IMR-90 (cell line): ENCODE results near the gene BTBD10. TPM values are rescaled to one million over a fixed set of nuclear protein-coding genes. Genes with fewer than 3 reads are reported as not detected.

ENCODE experiments used
- ATAC-seq: fragments of 200-7000 bp; cut with Tn5 transposase; 2 replicates; pipeline ENCODE4 v1.9.1; 2020; ENCODE audit warnings: low read depth, mild to moderate bottlenecking, moderate library complexity
- BruUV-seq: library from RNA; stranded (reverse); fragments of 400-500 nt; replicated peaks from 2 replicates; lab custom pipeline; 2021; lab: Mats Ljungman, UMichigan
- CTCF ChIA-PET: fragments of 300-600 bp; formaldehyde crosslinking; extraction: SDS; loops from one replicate; lab custom pipeline; 2021; ENCODE audit warnings: antibody characterized with exemption; lab: Yijun Ruan, JAX
- POLR2A ChIA-PET: fragments of 300-600 bp; sonication (Branson Sonifier 250); formaldehyde crosslinking; loops from one replicate; lab custom pipeline; 2022; ENCODE audit warnings: antibody characterized with exemption; ENCODE audit not compliant: unreplicated experiment; lab: Charles Lee
- DNase-seq: peaks from one replicate; pipeline ENCODE4 v3.0.0; 2013
- H2AFZ ChIP-seq: replicated peaks from 2 replicates; pipeline ENCODE3; 2013; ENCODE audit warnings: low read length, mild to moderate bottlenecking; ENCODE audit not compliant: poor library complexity
- H2AK5ac ChIP-seq: 2 replicates; pipeline ENCODE4 v1.6.1; 2013; ENCODE audit warnings: low read depth, low read length, inconsistent platforms
- H2AK9ac ChIP-seq: replicated peaks from 2 replicates; pipeline ENCODE3; 2013; ENCODE audit warnings: mild to moderate bottlenecking, low read depth, low read length, moderate library complexity; ENCODE audit not compliant: poor library complexity
- H2BK120ac ChIP-seq: 2 replicates; pipeline ENCODE4 v1.6.1; 2013; ENCODE audit warnings: low read depth, low read length, inconsistent platforms
- H2BK15ac ChIP-seq: 3 replicates; pipeline ENCODE4 v1.6.1; 2013; ENCODE audit warnings: low read depth, low read length, inconsistent platforms
- H2BK20ac ChIP-seq: 2 replicates; pipeline ENCODE4 v1.6.1; 2013; ENCODE audit warnings: low read depth, mild to moderate bottlenecking, inconsistent platforms, low read length, moderate library complexity
- H2BK5ac ChIP-seq: 2 replicates; pipeline ENCODE4 v1.6.1; 2013; ENCODE audit warnings: mild to moderate bottlenecking, low read depth, low read length, inconsistent platforms; ENCODE audit not compliant: poor library complexity, severe bottlenecking
- H3K14ac ChIP-seq: replicated peaks from 2 replicates; pipeline ENCODE4 v1.6.1; 2013; ENCODE audit warnings: low read depth, low read length, inconsistent platforms
- H3K18ac ChIP-seq: 2 replicates; pipeline ENCODE4 v1.6.1; 2013; ENCODE audit warnings: low read depth, low read length, control low read depth
- H3K23ac ChIP-seq: 2 replicates; pipeline ENCODE4 v1.6.1; 2013; ENCODE audit warnings: low read depth, low read length, inconsistent platforms
- H3K27ac ChIP-seq: 2 replicates; pipeline ENCODE4 v1.5.1; 2013; ENCODE audit warnings: mild to moderate bottlenecking, control low read depth, low read length; ENCODE audit not compliant: insufficient read depth
- H3K27me3 ChIP-seq: 2 replicates; pipeline ENCODE4 v1.6.1; 2013; ENCODE audit warnings: low read length; ENCODE audit not compliant: control insufficient read depth, insufficient read depth
- H3K36me3 ChIP-seq: 2 replicates; pipeline ENCODE4 v1.6.1; 2013; ENCODE audit warnings: low read length, mixed read lengths; ENCODE audit not compliant: control insufficient read depth, insufficient read depth
- H3K4ac ChIP-seq: 2 replicates; pipeline ENCODE4 v1.6.1; 2013; ENCODE audit warnings: low read depth, low read length, inconsistent platforms
- H3K4me1 ChIP-seq: 2 replicates; pipeline ENCODE4 v1.6.1; 2013; ENCODE audit warnings: low read length, mixed read lengths; ENCODE audit not compliant: control insufficient read depth, insufficient read depth
- H3K4me2 ChIP-seq: 2 replicates; pipeline ENCODE4 v1.6.1; 2013; ENCODE audit warnings: low read depth, mild to moderate bottlenecking, control low read depth, low read length, moderate library complexity
- H3K4me3 ChIP-seq: 2 replicates; pipeline ENCODE4 v1.5.1; 2013; ENCODE audit warnings: low read depth, mild to moderate bottlenecking, control low read depth, low read length, moderate library complexity; ENCODE audit not compliant: insufficient read depth
- H3K56ac ChIP-seq: 2 replicates; pipeline ENCODE4 v1.6.1; 2013; ENCODE audit warnings: low read length, inconsistent platforms; ENCODE audit not compliant: insufficient read depth; ENCODE audit errors: extremely low read depth
- H3K79me1 ChIP-seq, 2 experiments: 2 replicates each; pipeline ENCODE4 v1.6.1; 2013; ENCODE audit warnings: low read length in 2 of 2, inconsistent platforms in 1 of 2, low read depth in 1 of 2
- H3K9ac ChIP-seq: 2 replicates; pipeline ENCODE4 v1.6.1; 2013; ENCODE audit warnings: low read depth, low read length, control low read depth
- H3K9me1 ChIP-seq: 2 replicates; pipeline ENCODE4 v1.6.1; 2013; ENCODE audit warnings: low read length, inconsistent platforms; ENCODE audit not compliant: insufficient read depth
- H3K9me3 ChIP-seq: 2 replicates; pipeline ENCODE4 v1.6.1; 2013; ENCODE audit warnings: low read length; ENCODE audit not compliant: control insufficient read depth, insufficient read depth
- H4K20me1 ChIP-seq: 2 replicates; pipeline ENCODE4 v1.6.1; 2013; ENCODE audit warnings: low read length, inconsistent platforms; ENCODE audit not compliant: insufficient read depth
- H4K5ac ChIP-seq: 2 replicates; pipeline ENCODE4 v1.6.1; 2013; ENCODE audit warnings: mild to moderate bottlenecking, low read depth, low read length, control low read depth
- H4K8ac ChIP-seq, 2 experiments: 2 replicates each; pipeline ENCODE4 v1.6.1; 2013; ENCODE audit warnings: low read depth in 2 of 2, low read length in 2 of 2, control low read depth in 1 of 2, inconsistent platforms in 1 of 2
- H4K91ac ChIP-seq: 2 replicates; pipeline ENCODE4 v1.6.1; 2013; ENCODE audit warnings: low read depth, low read length, inconsistent platforms; ENCODE audit not compliant: insufficient read depth
- MAZ ChIP-seq: IDR thresholded peaks from 2 replicates; pipeline ENCODE4 v1.6.1; 2012; ENCODE audit warnings: low read depth, mild to moderate bottlenecking, low read length, improper control_type of control experiment, moderate library complexity, borderline replicate concordance
- WGBS, 2 experiments: methylation state at CpG; one replicate each; pipeline versions ENCODE4 v1.1.5 to v1.1.7; 2013; ENCODE audit warnings: missing lambda C conversion rate in 2 of 2; ENCODE audit not compliant: insufficient read length in 1 of 2; ENCODE audit errors: extremely low coverage in 2 of 2; 5-methylcytosine and 5-hydroxymethylcytosine counted together
- dilution Hi-C: fragments of 300-500 bp; cut with HindIII; formaldehyde crosslinking; loops from one replicate; pipeline ENCODE4 v1.14.3; 2018; ENCODE audit warnings: low sequenced_read_pairs; ENCODE audit not compliant: unreplicated experiment
- in situ Hi-C: fragments of 300-500 bp; cut with MboI; formaldehyde crosslinking; loops from 3 replicates; pipeline ENCODE4 v1.14.3; 2019; ENCODE audit warnings: low sequenced_read_pairs, inconsistent platforms, mixed read lengths
- intact Hi-C: fragments of 100-400 bp; cut with micrococcal nuclease; formaldehyde crosslinking; loops from 2 replicates; pipeline ENCODE4 v1.10.0; 2022
- polyA plus RNA-seq, 3 experiments: library from polyadenylated mRNA; depleted of rRNA; stranded (reverse); fragments of >200 nt; gene quantifications; 2 replicates each; pipeline ENCODE4 v1.2.3, GENCODE V29; 2012; ENCODE audit warnings: low replicate concordance in 1 of 3
- total RNA-seq: library from RNA; depleted of rRNA; stranded (reverse); fragments of >200 nt; gene quantifications from 2 replicates; pipeline ENCODE4 v1.2.3, GENCODE V29; 2012
- TF ChIP-seq, protein P1 (sequence below): fragments of 150-350 bp; IDR thresholded peaks from 2 replicates; pipeline ENCODE4 v1.6.1; 2017; ENCODE audit warnings: mild to moderate bottlenecking, antibody characterized with exemption, low read length, low read depth
- TF ChIP-seq, protein P2 (sequence below): conservative IDR thresholded peaks from 2 replicates; pipeline ENCODE4 v1.5.1; 2012; ENCODE audit warnings: mild to moderate bottlenecking, low read depth, low read length, improper control_type of control experiment

The BTBD10 gene
- total and polyA plus RNA-seq, 2 of the 4 experiments (the other 2 are of a cell fraction) = 32.5 to 59.9 TPM

DNA sequence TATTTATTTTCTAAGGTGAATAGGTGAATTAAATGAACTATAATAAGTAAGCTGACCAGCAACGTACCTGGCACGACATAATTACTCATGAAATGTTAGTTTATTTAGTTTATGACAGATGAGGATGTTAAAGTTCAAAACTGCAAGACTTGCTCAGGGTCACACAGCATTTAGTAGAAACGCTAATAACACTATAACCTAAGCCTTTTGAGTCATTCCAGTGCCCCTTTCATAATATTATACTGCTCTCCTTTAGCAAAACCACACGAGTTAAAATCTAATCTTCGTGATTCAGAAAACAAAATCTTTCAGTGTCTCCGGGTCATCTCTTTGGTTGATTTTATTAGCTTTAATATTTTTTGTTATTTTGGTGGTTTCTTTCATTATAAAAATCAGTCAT, 39.6 kb downstream of the BTBD10 start:
- no peak for ATAC-seq
- DNase-seq = no peak
- CTCF ChIA-PET = no interaction called here

More for the DNA sequence above, 39.6 kb downstream of the BTBD10 start:
- Histone ChIP-seq H2AK9ac (no peak overlapping the region), H3K4me1 (no peaks in the 10 kb centered on the region), H3K79me1 (peaks cover 17 to 35% of the 10 kb centered on the region in 2 experiments), H4K91ac (no peak overlapping the region), H3K14ac (no peak overlapping the region), H2AFZ (no peak overlapping the region), H3K4me2 (no peak overlapping the region), H3K27me3 (no peaks in the 10 kb centered on the region), H2AK5ac (no peak overlapping the region), H3K4ac (no peak overlapping the region), H3K18ac (no peak overlapping the region), H3K9ac (no peak overlapping the region), H4K20me1 (peaks cover 8% of the 10 kb centered on the region; the same call in 1 of the 2 replicates), H3K23ac (no peak overlapping the region), H4K8ac (no peak overlapping the region), H2BK15ac (no peak overlapping the region), H3K56ac (no peak overlapping the region), H4K5ac (no peak overlapping the region), H3K4me3 (no peak overlapping the region), H3K9me1 (no peaks in the 10 kb centered on the region), H2BK20ac (no peak overlapping the region), H3K9me3 (0 out of 2 replicates have a peak, but pooled peaks cover 2% of the 10 kb centered on the region), H3K36me3 (peaks cover 2% of the 10 kb centered on the region; the same call in 1 of the 2 replicates), H2BK120ac (no peak overlapping the region), H3K27ac (no peak overlapping the region), H2BK5ac (no peak overlapping the region)
- in situ Hi-C loops = no loop called here
- intact Hi-C loops = no loop called here
- BruUV-seq = no TSS peak
- dilution Hi-C loops = no loop called here
- POLR2A ChIA-PET = no interaction called here
- WGBS, 2 experiments = no CpG with 5 or more reads among the region's 6 CpGs
- TF ChIP-seq, protein P1, sequence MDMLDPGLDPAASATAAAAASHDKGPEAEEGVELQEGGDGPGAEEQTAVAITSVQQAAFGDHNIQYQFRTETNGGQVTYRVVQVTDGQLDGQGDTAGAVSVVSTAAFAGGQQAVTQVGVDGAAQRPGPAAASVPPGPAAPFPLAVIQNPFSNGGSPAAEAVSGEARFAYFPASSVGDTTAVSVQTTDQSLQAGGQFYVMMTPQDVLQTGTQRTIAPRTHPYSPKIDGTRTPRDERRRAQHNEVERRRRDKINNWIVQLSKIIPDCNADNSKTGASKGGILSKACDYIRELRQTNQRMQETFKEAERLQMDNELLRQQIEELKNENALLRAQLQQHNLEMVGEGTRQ = no peak
- TF ChIP-seq, protein P2, sequence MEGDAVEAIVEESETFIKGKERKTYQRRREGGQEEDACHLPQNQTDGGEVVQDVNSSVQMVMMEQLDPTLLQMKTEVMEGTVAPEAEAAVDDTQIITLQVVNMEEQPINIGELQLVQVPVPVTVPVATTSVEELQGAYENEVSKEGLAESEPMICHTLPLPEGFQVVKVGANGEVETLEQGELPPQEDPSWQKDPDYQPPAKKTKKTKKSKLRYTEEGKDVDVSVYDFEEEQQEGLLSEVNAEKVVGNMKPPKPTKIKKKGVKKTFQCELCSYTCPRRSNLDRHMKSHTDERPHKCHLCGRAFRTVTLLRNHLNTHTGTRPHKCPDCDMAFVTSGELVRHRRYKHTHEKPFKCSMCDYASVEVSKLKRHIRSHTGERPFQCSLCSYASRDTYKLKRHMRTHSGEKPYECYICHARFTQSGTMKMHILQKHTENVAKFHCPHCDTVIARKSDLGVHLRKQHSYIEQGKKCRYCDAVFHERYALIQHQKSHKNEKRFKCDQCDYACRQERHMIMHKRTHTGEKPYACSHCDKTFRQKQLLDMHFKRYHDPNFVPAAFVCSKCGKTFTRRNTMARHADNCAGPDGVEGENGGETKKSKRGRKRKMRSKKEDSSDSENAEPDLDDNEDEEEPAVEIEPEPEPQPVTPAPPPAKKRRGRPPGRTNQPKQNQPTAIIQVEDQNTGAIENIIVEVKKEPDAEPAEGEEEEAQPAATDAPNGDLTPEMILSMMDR = no peak
- TF ChIP-seq MAZ = no peak
